Measurements from ENCODE around the gene SPATA2. TPM values are rescaled to one million over a fixed set of nuclear protein-coding genes. Genes with fewer than 3 reads are reported as not detected.

SPATA2 gene
- total RNA-seq, 4 donors from 2014 or later, result 3.3 to 5.6 (median 4.0) TPM

- no peak overlapping the region for H3K4me3 ChIP-seq
- H3K9me3 ChIP-seq, result no peaks in the 10 kb centered on the region
- intact Hi-C loops (cut with DNase I), result no loop called here
- peaks cover 18 to 79% (median 41%) of the 10 kb centered on the region in 3 donors for H3K36me3 ChIP-seq
- DNase-seq, result no peak
- no peak for TF ChIP-seq POLR2A (IDR thresholded peaks at IDR 0.05)
- TF ChIP-seq, protein P1, sequence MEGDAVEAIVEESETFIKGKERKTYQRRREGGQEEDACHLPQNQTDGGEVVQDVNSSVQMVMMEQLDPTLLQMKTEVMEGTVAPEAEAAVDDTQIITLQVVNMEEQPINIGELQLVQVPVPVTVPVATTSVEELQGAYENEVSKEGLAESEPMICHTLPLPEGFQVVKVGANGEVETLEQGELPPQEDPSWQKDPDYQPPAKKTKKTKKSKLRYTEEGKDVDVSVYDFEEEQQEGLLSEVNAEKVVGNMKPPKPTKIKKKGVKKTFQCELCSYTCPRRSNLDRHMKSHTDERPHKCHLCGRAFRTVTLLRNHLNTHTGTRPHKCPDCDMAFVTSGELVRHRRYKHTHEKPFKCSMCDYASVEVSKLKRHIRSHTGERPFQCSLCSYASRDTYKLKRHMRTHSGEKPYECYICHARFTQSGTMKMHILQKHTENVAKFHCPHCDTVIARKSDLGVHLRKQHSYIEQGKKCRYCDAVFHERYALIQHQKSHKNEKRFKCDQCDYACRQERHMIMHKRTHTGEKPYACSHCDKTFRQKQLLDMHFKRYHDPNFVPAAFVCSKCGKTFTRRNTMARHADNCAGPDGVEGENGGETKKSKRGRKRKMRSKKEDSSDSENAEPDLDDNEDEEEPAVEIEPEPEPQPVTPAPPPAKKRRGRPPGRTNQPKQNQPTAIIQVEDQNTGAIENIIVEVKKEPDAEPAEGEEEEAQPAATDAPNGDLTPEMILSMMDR (IDR thresholded peaks at IDR 0.05), result no peak
- no peaks in the 10 kb centered on the region for H3K27me3 ChIP-seq
- peaks cover 0 to 10% (median 8%) of the 10 kb centered on the region in 3 donors for H3K4me1 ChIP-seq
- H3K27ac ChIP-seq, result no peak overlapping the region
- 90 to 93% methylated on average over 3 of the region's 3 CpGs for WGBS, 2 donors
These were observed 39.8 kb upstream of the SPATA2 start for GRCh38 chr20:49955167-49955566.

DNA sequence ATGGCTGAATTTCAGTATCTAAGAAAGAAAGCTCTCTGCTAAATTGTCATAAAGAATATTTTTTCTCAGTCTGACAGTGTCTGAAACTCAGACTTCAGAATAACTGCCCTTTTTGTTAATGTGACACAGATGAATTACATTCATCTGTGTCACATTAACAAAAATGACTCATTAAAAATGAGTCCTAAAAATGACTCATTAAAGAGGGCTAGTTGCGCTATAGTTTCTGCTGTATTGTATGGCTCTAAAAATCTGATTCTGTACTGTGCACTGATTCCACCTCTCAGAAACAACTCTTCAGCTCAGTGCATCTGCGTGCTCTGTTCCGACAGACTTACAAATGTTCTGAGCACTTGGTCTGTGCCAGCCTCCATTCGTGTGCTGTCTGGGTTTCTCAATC, 35.8 kb upstream of the SPATA2 start:
- TF ChIP-seq, protein P1 (IDR thresholded peaks at IDR 0.05), result no peak
- no peak for TF ChIP-seq POLR2A (IDR thresholded peaks at IDR 0.05)
- Histone ChIP-seq H3K27me3 (no peaks in the 10 kb centered on the region), H3K4me3 (no peak overlapping the region), H3K27ac (no peak overlapping the region), H3K9me3 (no peaks in the 10 kb centered on the region), H3K4me1 (peaks cover 0 to 10% (median 8%) of the 10 kb centered on the region in 3 donors), H3K36me3 (peaks cover 35 to 99% (median 67%) of the 10 kb centered on the region in 3 donors)
- WGBS, 2 donors, result 52 to 75% methylated on average over 4 of the region's 4 CpGs
- intact Hi-C loops (cut with DNase I), result no loop called here
- DNase-seq, result no peak

GRCh38 chr20:49948809-49949507, 33.6 kb upstream of the SPATA2 start:
- intact Hi-C loops (cut with DNase I), result no loop called here
- TF ChIP-seq, protein P1 (IDR thresholded peaks at IDR 0.05), result no peak
- TF ChIP-seq POLR2A (IDR thresholded peaks at IDR 0.05), result no peak
- no peak overlapping the region for H3K4me3 ChIP-seq
- 84 to 85% methylated on average over 2 to 7 of the region's 11 CpGs for WGBS, 2 donors
- no peak for DNase-seq
- H3K4me1 ChIP-seq, result peaks cover 0 to 17% (median 11%) of the 10 kb centered on the region in 3 donors
- no peak overlapping the region for H3K27ac ChIP-seq
- H3K27me3 ChIP-seq, result no peaks in the 10 kb centered on the region
- H3K9me3 ChIP-seq, result no peaks in the 10 kb centered on the region
- peaks cover 27 to 99% (median 78%) of the 10 kb centered on the region in 3 donors for H3K36me3 ChIP-seq

GRCh38 chr20:49948178-49948577, 32.8 kb upstream of the SPATA2 start:
- Histone ChIP-seq H3K27me3 (no peaks in the 10 kb centered on the region), H3K9me3 (no peaks in the 10 kb centered on the region), H3K4me3 (no peak overlapping the region), H3K36me3 (peaks cover 27 to 97% (median 71%) of the 10 kb centered on the region in 3 donors), H3K4me1 (peaks cover 0 to 22% (median 11%) of the 10 kb centered on the region in 3 donors), H3K27ac (no peak overlapping the region)
- no peak for DNase-seq
- TF ChIP-seq, protein P1 (IDR thresholded peaks at IDR 0.05), result no peak
- TF ChIP-seq POLR2A (IDR thresholded peaks at IDR 0.05), result no peak
- 88 to 89% methylated on average over 1 to 3 of the region's 3 CpGs for whole genome bisulfite sequencing, 2 donors
- intact Hi-C loops (cut with DNase I), result no loop called here

- no peaks in the 10 kb centered on the region for H3K9me3 ChIP-seq
- no peak overlapping the region for H3K4me3 ChIP-seq
- H3K4me1 ChIP-seq, result peaks cover 0 to 32% (median 7%) of the 10 kb centered on the region in 3 donors
- WGBS, 2 donors, result 91 to 94% methylated on average over 9 to 10 of the region's 10 CpGs
- DNase-seq, result no peak
- peaks cover 21 to 97% (median 51%) of the 10 kb centered on the region in 3 donors for H3K36me3 ChIP-seq
- H3K27me3 ChIP-seq, result no peaks in the 10 kb centered on the region
- no peak overlapping the region for H3K27ac ChIP-seq
- intact Hi-C loops (cut with DNase I), result no loop called here
- TF ChIP-seq, protein P1 (IDR thresholded peaks at IDR 0.05), result no peak
- no peak for TF ChIP-seq POLR2A (IDR thresholded peaks at IDR 0.05)
These were observed 30.6 kb upstream of the SPATA2 start for GRCh38 chr20:49945701-49946477.

Measured in esophagus squamous epithelium (tissue), 5 donors.